Lung (tissue), 12 donors: ENCODE results near the gene RLF. TPM values are rescaled to one million over a fixed set of nuclear protein-coding genes. Genes with fewer than 3 reads are reported as not detected.
"Not testable (repeated sequence)": the region's sequence is repeated elsewhere in the genome, so short reads cannot be mapped to it uniquely, and the experiment has no call there.

Experiments
- ATAC-seq: fragments of 200-7000 bp; cut with Tn5 transposase; one replicate; pipeline ENCODE4 v1.9.1; 2020; ENCODE audit warnings: moderate number of reproducible peaks; ENCODE audit not compliant: insufficient read depth, low FRiP score
- DNase-seq, 3 donors: peaks; one replicate each; pipeline ENCODE4 v3.0.0-alpha.2; 2013 to 2017
- H3K27ac ChIP-seq, 2 donors: one replicate each; pipeline ENCODE4 v1.5.1; 2013; ENCODE audit warnings: mild to moderate bottlenecking in 2 of 2, moderate library complexity in 2 of 2, control low read depth in 1 of 2, inconsistent platforms in 1 of 2, low read depth in 1 of 2, low read length in 1 of 2
- H3K27me3 ChIP-seq, 3 donors: one replicate each; pipeline ENCODE4 v1.5.1; 2013; ENCODE audit warnings: low read length in 2 of 3; ENCODE audit not compliant: control insufficient read depth in 3 of 3, insufficient read depth in 3 of 3
- H3K36me3 ChIP-seq, 4 donors: one replicate each; pipeline ENCODE4 v1.5.1; 2013; ENCODE audit warnings: low read length in 4 of 4, mild to moderate bottlenecking in 1 of 4, moderate library complexity in 1 of 4; ENCODE audit not compliant: control insufficient read depth in 4 of 4, insufficient read depth in 4 of 4
- H3K4me1 ChIP-seq, 5 donors: one replicate each; pipeline ENCODE4 v1.5.1; 2013; ENCODE audit warnings: low read length in 5 of 5, mild to moderate bottlenecking in 2 of 5, moderate library complexity in 1 of 5; ENCODE audit not compliant: control insufficient read depth in 5 of 5, insufficient read depth in 5 of 5
- H3K4me3 ChIP-seq: one replicate; pipeline ENCODE4 v1.5.1; 2013; ENCODE audit warnings: mild to moderate bottlenecking, control low read depth, moderate library complexity
- H3K9ac ChIP-seq, 2 donors: one replicate each; pipeline ENCODE4 v1.5.1; 2013; ENCODE audit warnings: low read length in 2 of 2, control low read depth in 1 of 2; ENCODE audit not compliant: insufficient read depth in 1 of 2
- H3K9me3 ChIP-seq, 4 donors: one replicate each; pipeline ENCODE4 v1.5.1; 2013; ENCODE audit warnings: low read length in 3 of 4, mild to moderate bottlenecking in 1 of 4, moderate library complexity in 1 of 4; ENCODE audit not compliant: control insufficient read depth in 4 of 4, insufficient read depth in 3 of 4
- CTCF ChIP-seq: IDR thresholded peaks from 2 replicates; pipeline ENCODE4 v1.5.1; 2012; ENCODE audit warnings: mild to moderate bottlenecking; ENCODE audit errors: control extremely low read depth, extremely low read depth
- WGBS, 2 donors: extraction: QIAGEN DNeasy Blood & Tissue Kit; methylation state at CpG; one replicate each; pipeline ENCODE4 v1.1.7; 2013; 5-methylcytosine and 5-hydroxymethylcytosine counted together
- polyA plus RNA-seq, 2 donors: library from polyadenylated mRNA; stranded (reverse); fragments of 200-250 nt; gene quantifications; one replicate each; pipeline ENCODE4 v1.2.1, GENCODE V29; 2013
- total RNA-seq, 2 donors: library from RNA; depleted of rRNA in 1 of 2; stranded (reverse); fragments of >200 nt in 1 of 2; gene quantifications; one replicate each; pipeline ENCODE4 v1.2.1, GENCODE V29; 2014 to 2021
- donor health status: control.
- donor health status: control.
- donor health status: Bipolar disorder and iron deficiency.
- donor health status: healthy.
- donor health status: DM: yes; HTN: yes; CAD: no.

The RLF gene
- total and polyA plus RNA-seq, 4 donors, result 3.5 to 43.1 (median 8.5) TPM

- Histone ChIP-seq H3K27ac (no peak overlapping the region), H3K4me1 (peaks cover 0 to 7% (median 0%) of the 10 kb centered on the region in 5 donors), H3K27me3 (no peaks in the 10 kb centered on the region), H3K36me3 (no peaks in the 10 kb centered on the region), H3K4me3 (no peak overlapping the region), H3K9me3 (no peaks in the 10 kb centered on the region), H3K9ac (no peak overlapping the region)
- no peak for TF ChIP-seq CTCF
- ATAC-seq (no peak), DNase-seq (no peak)
- 92 to 95% methylated on average over 3 of the region's 3 CpGs for WGBS, 2 donors
Observed at GRCh38 chr1:40174788-40175187, 13.6 kb downstream of the RLF start.

GRCh38 chr1:40176989-40177388 is 15.8 kb downstream of the RLF start:
- WGBS, 2 donors, result 94 to 97% methylated on average over 15 of the region's 15 CpGs
- not testable (repeated sequence) for ATAC-seq

GRCh38 chr1:40178200-40178599 is 17.0 kb downstream of the RLF start:
- DNase-seq (no peak), ATAC-seq (no peak)
- no peaks in the 10 kb centered on the region for H3K27me3 ChIP-seq
- WGBS, 2 donors, result 65 to 68% methylated on average over 2 of the region's 2 CpGs
- H3K4me1 ChIP-seq, result peaks cover 0 to 14% (median 4%) of the 10 kb centered on the region in 5 donors
- no peak overlapping the region for H3K4me3 ChIP-seq
- no peak overlapping the region for H3K27ac ChIP-seq
- H3K9me3 ChIP-seq, result no peaks in the 10 kb centered on the region
- no peak for TF ChIP-seq CTCF
- no peaks in the 10 kb centered on the region for H3K36me3 ChIP-seq
- no peak overlapping the region for H3K9ac ChIP-seq

More at GRCh38 chr1:40176989-40177388, 15.8 kb downstream of the RLF start:
- not testable (repeated sequence) for DNase-seq, H3K9me3 ChIP-seq, H3K4me3 ChIP-seq, H3K27me3 ChIP-seq, H3K36me3 ChIP-seq, H3K9ac ChIP-seq, H3K27ac ChIP-seq, H3K4me1 ChIP-seq

- DNase-seq, result no peak
- no peak for ATAC-seq
- WGBS, 2 donors, result 94 to 97% methylated on average over 3 of the region's 3 CpGs
- no peak overlapping the region for H3K4me3 ChIP-seq
- H3K9ac ChIP-seq, result no peak overlapping the region
- no peaks in the 10 kb centered on the region for H3K27me3 ChIP-seq
- no peaks in the 10 kb centered on the region for H3K9me3 ChIP-seq
- H3K36me3 ChIP-seq, result no peaks in the 10 kb centered on the region
- no peak for TF ChIP-seq CTCF
- H3K4me1 ChIP-seq, result peaks cover 0 to 23% (median 2%) of the 10 kb centered on the region in 5 donors
- no peak overlapping the region for H3K27ac ChIP-seq
Observed at GRCh38 chr1:40179496-40180089, 18.4 kb downstream of the RLF start.
